ENCODE measurements around the gene RAMP3.
"Not testable (repeated sequence)": the region's sequence is repeated elsewhere in the genome, so short reads cannot be mapped to it uniquely, and the experiment has no call there.

The RAMP3 gene

DNA sequence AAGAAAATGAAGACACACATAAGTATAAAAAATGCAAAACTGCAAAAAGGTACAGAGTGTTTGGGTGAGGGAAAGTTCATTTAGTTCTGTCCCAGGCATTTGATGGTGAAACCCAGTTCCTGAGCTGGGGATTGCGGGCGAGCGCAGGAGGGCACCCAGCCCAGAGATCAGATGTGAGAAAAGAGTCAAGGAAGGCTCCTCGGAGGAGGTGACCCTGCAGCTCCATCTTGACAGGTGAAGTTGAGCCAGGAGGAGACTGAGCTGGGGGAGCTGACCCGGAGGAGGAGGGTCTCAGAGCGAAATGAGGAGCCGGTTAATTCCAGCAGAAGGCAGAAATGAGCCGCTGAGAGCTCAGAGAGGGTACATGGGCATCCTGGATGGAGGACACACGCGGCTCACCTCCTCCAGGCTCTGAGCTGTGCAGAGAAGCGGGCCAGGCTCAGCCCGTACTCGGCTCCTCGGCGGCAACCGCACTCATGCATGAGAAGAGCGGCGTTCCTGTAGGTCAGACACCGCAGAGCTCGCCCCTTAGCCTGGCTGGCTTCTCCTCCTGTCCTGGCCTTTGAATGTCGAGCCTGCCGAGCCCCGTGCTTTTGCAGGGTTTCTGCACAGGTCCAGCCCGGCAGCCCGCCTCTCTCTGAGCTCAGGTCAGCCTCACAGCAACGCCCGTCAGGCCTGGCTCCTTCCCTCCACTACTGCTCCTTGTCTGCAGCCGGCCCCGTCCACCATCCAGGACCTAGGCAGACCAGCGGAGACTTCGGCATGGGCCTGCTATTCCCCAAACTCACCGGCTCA, 9.5 kb upstream of the RAMP3 start:
- Histone ChIP-seq H3K36me3 (ENCODE audit: insufficient read depth, low read length) (no peaks in the 10 kb centered on the region), H2AFZ (ENCODE audit: low read length, unreplicated experiment) (no peak overlapping the region), H3K27me3 (ENCODE audit: insufficient read depth, low read length) (peaks cover 32% of the 10 kb centered on the region), H3K79me2 (ENCODE audit: control insufficient read depth, insufficient read depth, low read length, unreplicated experiment) (no peaks in the 10 kb centered on the region), H3K4me1 (ENCODE audit: control insufficient read depth, insufficient read depth, low read length, unreplicated experiment) (no peaks in the 10 kb centered on the region), H3K4me3 (ENCODE audit: low read depth, low read length) (no peak overlapping the region), H3K27ac (ENCODE audit: low read depth, low read length) (no peak overlapping the region)

DNA sequence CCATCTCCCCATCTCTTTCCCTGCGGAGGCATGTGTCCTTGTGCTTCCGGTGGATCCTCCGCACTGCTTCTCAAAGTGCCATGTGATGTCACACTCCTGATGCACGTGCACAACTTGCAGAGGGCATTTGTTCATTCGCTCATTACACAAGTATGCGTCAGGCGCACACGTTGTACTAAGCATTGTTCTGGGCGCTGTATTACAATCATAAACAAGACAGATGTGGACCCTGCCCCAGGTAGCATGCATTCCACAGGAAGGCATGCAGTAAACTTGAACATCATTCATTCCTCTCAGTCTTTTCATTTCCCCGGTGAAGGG, 9.0 kb upstream of the RAMP3 start:
- Histone ChIP-seq H3K4me1 (ENCODE audit: control insufficient read depth, insufficient read depth, low read length, unreplicated experiment) (no peaks in the 10 kb centered on the region), H3K4me3 (ENCODE audit: low read depth, low read length) (no peak overlapping the region), H2AFZ (ENCODE audit: low read length, unreplicated experiment) (no peak overlapping the region), H3K79me2 (ENCODE audit: control insufficient read depth, insufficient read depth, low read length, unreplicated experiment) (no peaks in the 10 kb centered on the region), H3K27me3 (ENCODE audit: insufficient read depth, low read length) (peaks cover 32% of the 10 kb centered on the region), H3K27ac (ENCODE audit: low read depth, low read length) (no peak overlapping the region), H3K36me3 (ENCODE audit: insufficient read depth, low read length) (no peaks in the 10 kb centered on the region)

DNA sequence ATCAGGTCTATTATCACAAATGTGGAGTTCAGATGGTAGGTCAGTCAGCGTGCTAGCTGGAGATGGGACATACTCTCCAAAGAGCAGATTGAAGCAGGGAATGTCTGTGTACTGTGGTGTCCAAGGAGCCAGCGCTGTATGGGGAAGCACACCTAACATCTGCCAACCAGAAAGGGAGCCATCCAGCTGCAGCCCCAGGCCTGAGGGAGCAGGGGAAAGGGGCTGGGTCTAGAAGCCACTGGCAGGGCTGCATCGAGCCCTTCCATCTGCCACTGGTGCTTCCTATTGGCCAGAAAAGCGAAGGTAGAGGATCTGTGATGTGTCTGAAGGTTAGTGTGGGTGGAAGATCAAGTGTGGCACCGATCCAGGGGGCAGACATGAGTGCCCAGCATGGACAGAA, 8.0 kb upstream of the RAMP3 start:
- no peaks in the 10 kb centered on the region for H3K79me2 ChIP-seq (ENCODE audit: control insufficient read depth, insufficient read depth, low read length, unreplicated experiment)
- no peak overlapping the region for H3K27ac ChIP-seq (ENCODE audit: low read depth, low read length)
- no peak overlapping the region for H2AFZ ChIP-seq (ENCODE audit: low read length, unreplicated experiment)
- H3K36me3 ChIP-seq (ENCODE audit: insufficient read depth, low read length), result no peaks in the 10 kb centered on the region
- no peaks in the 10 kb centered on the region for H3K4me1 ChIP-seq (ENCODE audit: control insufficient read depth, insufficient read depth, low read length, unreplicated experiment)
- no peak overlapping the region for H3K4me3 ChIP-seq (ENCODE audit: low read depth, low read length)
- H3K27me3 ChIP-seq (ENCODE audit: insufficient read depth, low read length), result peaks cover 32% of the 10 kb centered on the region

GRCh38 chr7:45150199-45150598, 7.4 kb upstream of the RAMP3 start:
- Histone ChIP-seq H3K4me3 (ENCODE audit: low read depth, low read length) (no peak overlapping the region), H3K27me3 (ENCODE audit: insufficient read depth, low read length) (peaks cover 27% of the 10 kb centered on the region), H3K79me2 (ENCODE audit: control insufficient read depth, insufficient read depth, low read length, unreplicated experiment) (no peaks in the 10 kb centered on the region), H2AFZ (ENCODE audit: low read length, unreplicated experiment) (no peak overlapping the region), H3K36me3 (ENCODE audit: insufficient read depth, low read length) (no peaks in the 10 kb centered on the region), H3K27ac (ENCODE audit: low read depth, low read length) (no peak overlapping the region), H3K4me1 (ENCODE audit: control insufficient read depth, insufficient read depth, low read length, unreplicated experiment) (no peaks in the 10 kb centered on the region)

GRCh38 chr7:45151131-45151684, 6.4 kb upstream of the RAMP3 start:
- H3K27me3 ChIP-seq (ENCODE audit: insufficient read depth, low read length), result peaks cover 24% of the 10 kb centered on the region
- no peaks in the 10 kb centered on the region for H3K36me3 ChIP-seq (ENCODE audit: insufficient read depth, low read length)
- H2AFZ ChIP-seq (ENCODE audit: low read length, unreplicated experiment), result no peak overlapping the region
- H3K79me2 ChIP-seq (ENCODE audit: control insufficient read depth, insufficient read depth, low read length, unreplicated experiment), result no peaks in the 10 kb centered on the region
- no peak overlapping the region for H3K4me3 ChIP-seq (ENCODE audit: low read depth, low read length)
- no peak overlapping the region for H3K27ac ChIP-seq (ENCODE audit: low read depth, low read length)
- no peaks in the 10 kb centered on the region for H3K4me1 ChIP-seq (ENCODE audit: control insufficient read depth, insufficient read depth, low read length, unreplicated experiment)

DNA sequence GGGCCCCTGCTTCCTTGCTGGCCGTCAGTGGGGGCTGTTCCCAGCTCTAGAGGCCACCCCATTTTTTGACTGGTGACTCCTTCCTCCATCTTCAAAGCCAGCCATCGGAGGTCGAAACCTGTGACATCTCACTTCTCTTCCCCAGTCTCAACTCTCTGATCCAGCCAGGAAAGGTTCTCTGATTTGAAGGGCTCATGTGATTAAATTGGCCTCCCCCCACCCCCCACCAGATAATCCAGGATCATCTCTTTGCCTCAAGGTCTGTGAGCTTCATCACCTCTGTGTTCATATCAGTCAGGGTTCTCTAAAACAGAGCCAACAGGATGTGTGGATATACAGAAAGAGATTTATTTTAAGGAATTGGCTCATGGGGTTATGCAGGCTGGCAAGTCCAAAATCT, 5.6 kb upstream of the RAMP3 start:
- no peaks in the 10 kb centered on the region for H3K36me3 ChIP-seq (ENCODE audit: insufficient read depth, low read length)
- H3K27ac ChIP-seq (ENCODE audit: low read depth, low read length), result no peak overlapping the region
- H3K4me3 ChIP-seq (ENCODE audit: low read depth, low read length), result no peak overlapping the region
- H2AFZ ChIP-seq (ENCODE audit: low read length, unreplicated experiment), result no peak overlapping the region
- H3K79me2 ChIP-seq (ENCODE audit: control insufficient read depth, insufficient read depth, low read length, unreplicated experiment), result no peaks in the 10 kb centered on the region
- H3K27me3 ChIP-seq (ENCODE audit: insufficient read depth, low read length), result peaks cover 30% of the 10 kb centered on the region
- H3K4me1 ChIP-seq (ENCODE audit: control insufficient read depth, insufficient read depth, low read length, unreplicated experiment), result no peaks in the 10 kb centered on the region

GRCh38 chr7:45153233-45153632, 4.4 kb upstream of the RAMP3 start:
- Histone ChIP-seq H3K4me1 (ENCODE audit: control insufficient read depth, insufficient read depth, low read length, unreplicated experiment) (no peaks in the 10 kb centered on the region), H2AFZ (ENCODE audit: low read length, unreplicated experiment) (no peak overlapping the region), H3K27me3 (ENCODE audit: insufficient read depth, low read length) (peaks cover 43% of the 10 kb centered on the region), H3K36me3 (ENCODE audit: insufficient read depth, low read length) (no peaks in the 10 kb centered on the region), H3K4me3 (ENCODE audit: low read depth, low read length) (no peak overlapping the region), H3K79me2 (ENCODE audit: control insufficient read depth, insufficient read depth, low read length, unreplicated experiment) (no peaks in the 10 kb centered on the region), H3K27ac (ENCODE audit: low read depth, low read length) (no peak overlapping the region)

DNA sequence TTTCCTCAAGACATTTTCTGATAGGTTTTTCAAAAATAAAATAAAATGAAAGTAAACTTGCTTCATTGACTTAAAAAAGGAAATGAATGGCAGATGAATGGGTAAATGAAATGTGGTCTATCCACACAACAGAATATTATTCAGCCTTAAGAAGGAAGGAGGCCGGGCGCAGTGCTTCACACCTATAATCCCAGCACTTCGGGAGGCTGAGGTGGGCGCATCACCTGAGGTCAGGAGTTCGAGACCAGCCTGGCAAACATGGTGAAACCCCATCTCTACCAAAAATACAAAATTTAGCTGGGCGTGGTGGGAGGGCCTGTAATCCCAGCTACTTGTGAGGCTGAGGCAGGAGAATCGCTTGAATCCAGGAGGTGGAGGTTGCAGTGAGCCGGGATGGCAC, 3.7 kb upstream of the RAMP3 start:
- H2AFZ ChIP-seq (ENCODE audit: low read length, unreplicated experiment); H3K4me3 ChIP-seq (ENCODE audit: low read depth, low read length); H3K36me3 ChIP-seq (ENCODE audit: insufficient read depth, low read length); H3K79me2 ChIP-seq (ENCODE audit: control insufficient read depth, insufficient read depth, low read length, unreplicated experiment); H3K4me1 ChIP-seq (ENCODE audit: control insufficient read depth, insufficient read depth, low read length, unreplicated experiment); H3K27ac ChIP-seq (ENCODE audit: low read depth, low read length): not testable (repeated sequence)
- peaks cover 44% of the 10 kb centered on the region for H3K27me3 ChIP-seq (ENCODE audit: insufficient read depth, low read length)

DNA sequence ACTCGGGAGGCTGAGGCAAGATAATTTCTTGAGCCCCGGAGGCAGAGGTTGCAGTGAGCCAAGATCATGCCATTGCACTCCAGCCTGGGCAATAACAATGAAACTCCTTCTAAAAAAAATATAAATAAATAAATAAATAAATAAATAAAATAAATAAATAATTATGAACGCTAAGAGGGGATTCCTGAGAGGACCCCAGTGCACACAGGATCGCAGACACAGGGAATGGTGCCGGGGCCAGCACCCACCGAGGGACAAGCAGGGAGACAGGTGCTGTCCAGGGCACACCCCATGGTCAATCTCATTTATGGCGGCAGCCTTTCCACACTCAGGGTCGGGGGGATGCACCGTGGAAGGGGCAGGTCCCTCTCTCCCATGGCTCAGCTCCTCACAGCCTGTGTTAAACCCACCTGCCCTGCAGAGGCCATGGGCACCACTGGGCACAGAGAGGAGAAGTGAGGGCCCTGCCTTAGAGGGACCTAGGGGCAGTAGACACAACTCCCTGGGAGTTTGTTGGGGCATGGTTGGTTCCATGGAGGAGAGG, 2.2 kb upstream of the RAMP3 start:
- Histone ChIP-seq H3K79me2 (ENCODE audit: control insufficient read depth, insufficient read depth, low read length, unreplicated experiment) (no peaks in the 10 kb centered on the region), H3K27me3 (ENCODE audit: insufficient read depth, low read length) (peaks cover 44% of the 10 kb centered on the region), H3K36me3 (ENCODE audit: insufficient read depth, low read length) (no peaks in the 10 kb centered on the region), H3K27ac (ENCODE audit: low read depth, low read length) (no peak overlapping the region), H2AFZ (ENCODE audit: low read length, unreplicated experiment) (no peak overlapping the region), H3K4me1 (ENCODE audit: control insufficient read depth, insufficient read depth, low read length, unreplicated experiment) (no peaks in the 10 kb centered on the region), H3K4me3 (ENCODE audit: low read depth, low read length) (no peak overlapping the region)

- H3K79me2 ChIP-seq (ENCODE audit: control insufficient read depth, insufficient read depth, low read length, unreplicated experiment), result no peaks in the 10 kb centered on the region
- no peaks in the 10 kb centered on the region for H3K4me1 ChIP-seq (ENCODE audit: control insufficient read depth, insufficient read depth, low read length, unreplicated experiment)
- H2AFZ ChIP-seq (ENCODE audit: low read length, unreplicated experiment), result no peak overlapping the region
- no peaks in the 10 kb centered on the region for H3K36me3 ChIP-seq (ENCODE audit: insufficient read depth, low read length)
- H3K27me3 ChIP-seq (ENCODE audit: insufficient read depth, low read length), result peaks cover 39% of the 10 kb centered on the region
- H3K4me3 ChIP-seq (ENCODE audit: low read depth, low read length), result no peak overlapping the region
- no peak overlapping the region for H3K27ac ChIP-seq (ENCODE audit: low read depth, low read length)
These were observed 1.6 kb upstream of the RAMP3 start for GRCh38 chr7:45155941-45156340.

Measured in ACC112 (cell line).